ENCODE results near the gene CNNM2. TPM values are rescaled to one million over a fixed set of nuclear protein-coding genes. Genes with fewer than 3 reads are reported as not detected.

CNNM2 gene
- total RNA-seq, 3 donors from 2014 or later (not counting 1 experiment from before 2014, with no cell fraction given): 8.6 to 18.0 (median 16.7) TPM

DNA sequence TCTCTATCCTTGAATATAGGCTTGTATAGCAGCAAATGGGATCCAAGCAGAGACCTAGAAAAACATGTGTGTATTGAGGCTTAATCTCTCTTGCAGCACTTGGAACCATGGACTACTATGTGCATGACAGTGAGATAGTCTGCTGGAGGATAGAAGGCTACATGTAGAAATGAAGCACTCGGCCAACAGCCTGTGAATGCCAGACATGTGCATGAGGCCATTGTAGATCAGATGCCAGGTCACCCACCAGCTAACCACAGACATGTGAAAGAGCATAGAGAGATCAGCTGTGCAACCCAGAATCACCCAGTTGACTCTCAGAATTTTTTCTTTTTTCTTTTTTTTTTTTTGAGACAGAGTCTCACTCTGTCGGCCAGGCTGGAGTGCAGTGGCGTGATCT lies 184.1 kb downstream of the CNNM2 start:
- no peaks in the 10 kb centered on the region for H3K9me3 Mint-ChIP-seq
- Histone ChIP-seq H3K9me3 (ENCODE audit: control insufficient read depth, insufficient read depth, low read length) (no peaks in the 10 kb centered on the region), H3K27ac (ENCODE audit: low read length) (no peak overlapping the region), H3K27me3 (ENCODE audit: control insufficient read depth, insufficient read depth, low read length) (no peaks in the 10 kb centered on the region), H3K4me3 (ENCODE audit: low read length) (no peak overlapping the region), H3K36me3 (ENCODE audit: control insufficient read depth, insufficient read depth, low read length) (peaks cover 62% of the 10 kb centered on the region), H3K4me1 (ENCODE audit: control insufficient read depth, insufficient read depth, low read length) (no peaks in the 10 kb centered on the region)
- TF ChIP-seq, protein P1, sequence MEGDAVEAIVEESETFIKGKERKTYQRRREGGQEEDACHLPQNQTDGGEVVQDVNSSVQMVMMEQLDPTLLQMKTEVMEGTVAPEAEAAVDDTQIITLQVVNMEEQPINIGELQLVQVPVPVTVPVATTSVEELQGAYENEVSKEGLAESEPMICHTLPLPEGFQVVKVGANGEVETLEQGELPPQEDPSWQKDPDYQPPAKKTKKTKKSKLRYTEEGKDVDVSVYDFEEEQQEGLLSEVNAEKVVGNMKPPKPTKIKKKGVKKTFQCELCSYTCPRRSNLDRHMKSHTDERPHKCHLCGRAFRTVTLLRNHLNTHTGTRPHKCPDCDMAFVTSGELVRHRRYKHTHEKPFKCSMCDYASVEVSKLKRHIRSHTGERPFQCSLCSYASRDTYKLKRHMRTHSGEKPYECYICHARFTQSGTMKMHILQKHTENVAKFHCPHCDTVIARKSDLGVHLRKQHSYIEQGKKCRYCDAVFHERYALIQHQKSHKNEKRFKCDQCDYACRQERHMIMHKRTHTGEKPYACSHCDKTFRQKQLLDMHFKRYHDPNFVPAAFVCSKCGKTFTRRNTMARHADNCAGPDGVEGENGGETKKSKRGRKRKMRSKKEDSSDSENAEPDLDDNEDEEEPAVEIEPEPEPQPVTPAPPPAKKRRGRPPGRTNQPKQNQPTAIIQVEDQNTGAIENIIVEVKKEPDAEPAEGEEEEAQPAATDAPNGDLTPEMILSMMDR (IDR thresholded peaks at IDR 0.05): no peak
- peaks cover 16 to 20% of the 10 kb centered on the region in 2 donors for H3K4me1 Mint-ChIP-seq
- H3K36me3 Mint-ChIP-seq: peaks cover 2% of the 10 kb centered on the region
- DNase-seq: no peak
- peak overlapping the region; percentile 24 to 76 for H3K27ac Mint-ChIP-seq
- peak in 1 of 3 donors; percentile 48 for ATAC-seq
- WGBS (ENCODE audit: insufficient coverage): 64% methylated on average over 3 of the region's 3 CpGs
- H3K27me3 Mint-ChIP-seq (ENCODE audit: low read depth in 2 of 2): no peaks in the 10 kb centered on the region
- no peak overlapping the region for H3K4me3 Mint-ChIP-seq
- intact Hi-C loops (cut with micrococcal nuclease): no loop called here

DNA sequence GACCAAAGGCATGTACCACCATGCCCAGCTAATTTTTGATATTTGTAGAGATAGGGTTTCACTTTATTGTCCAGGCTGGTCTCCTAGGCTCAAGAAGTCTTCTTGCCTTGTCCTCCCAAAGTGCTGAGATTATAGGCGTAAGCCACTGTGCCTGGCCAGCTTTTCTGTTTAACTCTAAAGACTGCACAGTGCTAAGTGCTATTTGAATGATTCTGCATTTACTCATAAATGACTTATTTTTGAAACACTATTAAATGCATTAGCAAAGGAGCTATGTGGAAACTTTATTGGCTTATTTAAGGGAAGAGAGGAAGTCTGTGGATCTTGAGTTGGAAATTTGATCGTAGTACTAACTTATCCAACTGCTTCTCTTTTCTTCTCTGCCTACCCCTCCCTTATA lies 185.9 kb downstream of the CNNM2 start:
- H3K4me3 Mint-ChIP-seq: no peak overlapping the region
- no peaks in the 10 kb centered on the region for H3K9me3 Mint-ChIP-seq
- no peak for DNase-seq
- no peak for ATAC-seq
- 100% methylated on average over 1 of the region's 2 CpGs for WGBS (ENCODE audit: insufficient coverage)
- Histone ChIP-seq H3K9me3 (ENCODE audit: control insufficient read depth, insufficient read depth, low read length) (no peaks in the 10 kb centered on the region), H3K4me3 (ENCODE audit: low read length) (no peak overlapping the region), H3K36me3 (ENCODE audit: control insufficient read depth, insufficient read depth, low read length) (peaks cover 48% of the 10 kb centered on the region), H3K27me3 (ENCODE audit: control insufficient read depth, insufficient read depth, low read length) (no peaks in the 10 kb centered on the region), H3K4me1 (ENCODE audit: control insufficient read depth, insufficient read depth, low read length) (no peaks in the 10 kb centered on the region), H3K27ac (ENCODE audit: low read length) (no peak overlapping the region)
- peaks cover 16 to 20% of the 10 kb centered on the region in 2 donors for H3K4me1 Mint-ChIP-seq
- TF ChIP-seq, protein P1 (IDR thresholded peaks at IDR 0.05): no peak
- intact Hi-C loops (cut with micrococcal nuclease): no loop called here
- no peaks in the 10 kb centered on the region for H3K36me3 Mint-ChIP-seq
- H3K27me3 Mint-ChIP-seq (ENCODE audit: low read depth in 2 of 2): no peaks in the 10 kb centered on the region
- no peak overlapping the region for H3K27ac Mint-ChIP-seq

DNA sequence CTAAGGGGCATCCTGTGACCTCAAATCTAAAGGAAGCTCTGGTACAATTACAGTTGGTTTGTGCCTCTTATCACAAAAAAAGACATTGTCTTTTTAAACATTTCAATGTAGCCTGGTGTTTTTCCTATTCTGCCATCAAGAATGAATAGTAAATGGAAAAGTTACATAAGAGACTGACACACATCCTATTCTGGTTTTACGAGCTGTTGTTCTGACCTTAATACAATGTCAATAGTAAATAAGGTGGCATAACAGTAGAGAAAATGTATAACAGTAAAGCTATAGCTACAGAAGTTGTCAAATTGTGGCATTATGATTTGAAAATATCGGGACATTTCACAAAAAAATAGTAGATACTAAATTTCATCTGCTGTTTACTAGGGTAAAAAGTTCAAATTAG lies 186.6 kb downstream of the CNNM2 start:
- no peak overlapping the region for H3K27ac Mint-ChIP-seq
- peaks cover 16 to 20% of the 10 kb centered on the region in 2 donors for H3K4me1 Mint-ChIP-seq
- no CpG with 5 or more reads among the region's 2 CpGs for WGBS (ENCODE audit: insufficient coverage)
- ATAC-seq (no peak), DNase-seq (no peak)
- Histone ChIP-seq H3K4me1 (ENCODE audit: control insufficient read depth, insufficient read depth, low read length) (no peaks in the 10 kb centered on the region), H3K36me3 (ENCODE audit: control insufficient read depth, insufficient read depth, low read length) (peaks cover 41% of the 10 kb centered on the region), H3K27me3 (ENCODE audit: control insufficient read depth, insufficient read depth, low read length) (no peaks in the 10 kb centered on the region), H3K27ac (ENCODE audit: low read length) (no peak overlapping the region), H3K4me3 (ENCODE audit: low read length) (no peak overlapping the region), H3K9me3 (ENCODE audit: control insufficient read depth, insufficient read depth, low read length) (no peaks in the 10 kb centered on the region)
- H3K4me3 Mint-ChIP-seq: no peak overlapping the region
- intact Hi-C loops (cut with micrococcal nuclease): no loop called here
- H3K27me3 Mint-ChIP-seq (ENCODE audit: low read depth in 2 of 2): no peaks in the 10 kb centered on the region
- H3K9me3 Mint-ChIP-seq: no peaks in the 10 kb centered on the region
- TF ChIP-seq, protein P1 (IDR thresholded peaks at IDR 0.05): no peak
- H3K36me3 Mint-ChIP-seq: no peaks in the 10 kb centered on the region

DNA sequence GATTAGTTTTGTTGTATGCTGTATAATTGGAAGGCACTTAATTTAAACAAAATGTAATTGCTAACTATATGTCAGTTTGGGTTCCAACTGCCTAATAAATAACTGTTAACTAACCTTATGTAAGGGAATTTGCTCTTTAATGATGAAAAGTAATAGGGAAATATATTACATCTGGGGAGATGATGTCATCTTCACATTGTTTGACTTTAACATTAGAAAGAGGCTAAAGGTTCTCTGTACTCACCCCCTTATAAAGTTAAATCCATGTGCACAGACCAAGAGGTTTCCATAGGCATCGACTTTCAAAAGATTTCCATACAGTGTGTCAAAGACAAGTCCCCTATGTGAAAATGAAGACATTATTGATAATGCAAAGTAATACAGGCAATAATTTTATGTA lies 187.4 kb downstream of the CNNM2 start:
- no peaks in the 10 kb centered on the region for H3K27me3 ChIP-seq (ENCODE audit: control insufficient read depth, insufficient read depth, low read length)
- H3K27ac Mint-ChIP-seq: no peak overlapping the region
- no peak overlapping the region for H3K27ac ChIP-seq (ENCODE audit: low read length)
- no peaks in the 10 kb centered on the region for H3K27me3 Mint-ChIP-seq (ENCODE audit: low read depth in 2 of 2)
- H3K4me3 Mint-ChIP-seq: no peak overlapping the region
- ATAC-seq (no peak), DNase-seq (no peak)
- no CpG with 5 or more reads among the region's 1 CpG for WGBS (ENCODE audit: insufficient coverage)
- no peaks in the 10 kb centered on the region for H3K4me1 ChIP-seq (ENCODE audit: control insufficient read depth, insufficient read depth, low read length)
- H3K4me3 ChIP-seq (ENCODE audit: low read length): no peak overlapping the region
- no peaks in the 10 kb centered on the region for H3K36me3 Mint-ChIP-seq
- H3K4me1 Mint-ChIP-seq: peaks cover 16 to 22% of the 10 kb centered on the region in 2 donors
- H3K9me3 Mint-ChIP-seq: no peaks in the 10 kb centered on the region
- TF ChIP-seq, protein P1 (IDR thresholded peaks at IDR 0.05): no peak
- H3K36me3 ChIP-seq (ENCODE audit: control insufficient read depth, insufficient read depth, low read length): peaks cover 33% of the 10 kb centered on the region
- no peaks in the 10 kb centered on the region for H3K9me3 ChIP-seq (ENCODE audit: control insufficient read depth, insufficient read depth, low read length)
- intact Hi-C loops (cut with micrococcal nuclease): no loop called here
